ENCODE measurements around the gene SRCAP.

- no peak for TF ChIP-seq CTCF (IDR thresholded peaks at IDR 0.05)
- no peak for TF ChIP-seq POLR2AphosphoS5 (IDR thresholded peaks at IDR 0.05)
- TF ChIP-seq POLR2A (IDR thresholded peaks at IDR 0.05) = no peak
- TF ChIP-seq EP300 (IDR thresholded peaks at IDR 0.05; ENCODE audit: low read depth) = no peak
These were observed 81.6 kb downstream of the SRCAP start for GRCh38 chr16:30780549-30780948.

Measured in transverse colon (tissue), 4 donors.